HepG2 (cell line): ENCODE measurements around the gene LINGO3. TPM values are rescaled to one million over a fixed set of nuclear protein-coding genes. Genes with fewer than 3 reads are reported as not detected.

ENCODE experiments used
- ARHGAP35 ChIP-seq: sonication (generic); formaldehyde crosslinking; IDR thresholded peaks from 2 replicates; pipeline ENCODE4 v1.9.0; 2022; ENCODE audit warnings: mild to moderate bottlenecking, inconsistent platforms, moderate library complexity, missing genetic modification reagents, borderline replicate concordance
- ASH2L ChIP-seq: fragments of 300-600, 200-600 bp; sonication (generic); IDR thresholded peaks from 2 replicates; pipeline ENCODE4 v1.7.0; 2017; ENCODE audit warnings: low read depth, mild to moderate bottlenecking, moderate library complexity, mixed read lengths, low read length; ENCODE audit not compliant: insufficient read length
- CEBPG ChIP-seq: IDR thresholded peaks from 2 replicates; pipeline ENCODE4 v1.6.1; 2016
- FIP1L1 ChIP-seq: fragments of 200-400 bp; formaldehyde crosslinking; IDR thresholded peaks from 2 replicates; pipeline ENCODE4 v1.6.1; 2018; ENCODE audit warnings: low read depth, mild to moderate bottlenecking, low read length, moderate library complexity, borderline replicate concordance; ENCODE audit not compliant: insufficient read depth
- FOXC1 ChIP-seq: sonication (generic); formaldehyde crosslinking; IDR thresholded peaks from 2 replicates; pipeline ENCODE4 v1.8.0; 2022; ENCODE audit warnings: mild to moderate bottlenecking, missing genetic modification reagents, borderline replicate concordance
- JUNB ChIP-seq: sonication (generic); formaldehyde crosslinking; IDR thresholded peaks from 2 replicates; pipeline ENCODE4 v1.8.0; 2022; ENCODE audit warnings: missing genetic modification reagents, mild to moderate bottlenecking, borderline replicate concordance
- NFE2L1 ChIP-seq: sonication (generic); formaldehyde crosslinking; IDR thresholded peaks from 2 replicates; pipeline ENCODE4 v1.4.0; 2020; ENCODE audit warnings: missing genetic modification reagents, mild to moderate bottlenecking, borderline replicate concordance
- NFRKB ChIP-seq: fragments of 450-650 bp; IDR thresholded peaks from 2 replicates; pipeline ENCODE4 v1.6.1; 2017
- SRSF1 ChIP-seq: fragments of 200-400 bp; formaldehyde crosslinking; optimal IDR thresholded peaks from 2 replicates; pipeline ENCODE3; 2017; ENCODE audit warnings: mild to moderate bottlenecking, low read depth, low read length, moderate library complexity
- TMF1 ChIP-seq: sonication (generic); formaldehyde crosslinking; IDR thresholded peaks from 2 replicates; pipeline ENCODE4 v1.8.1; 2022; ENCODE audit warnings: low read depth, missing genetic modification reagents
- ZEB1 ChIP-seq: IDR thresholded peaks from 2 replicates; pipeline ENCODE4 v1.6.1; 2012; ENCODE audit warnings: mild to moderate bottlenecking, low read depth, inconsistent platforms; ENCODE audit not compliant: insufficient replicate concordance
- ZNF124 ChIP-seq: sonication (generic); formaldehyde crosslinking; IDR thresholded peaks from 2 replicates; pipeline ENCODE4 v1.4.0; 2020; ENCODE audit warnings: missing genetic modification reagents
- ZNF367 ChIP-seq: sonication (generic); formaldehyde crosslinking; IDR thresholded peaks from 2 replicates; pipeline ENCODE4 v1.4.0; 2020; ENCODE audit warnings: missing genetic modification reagents, borderline replicate concordance
- ZNF432 ChIP-seq: sonication (generic); formaldehyde crosslinking; IDR thresholded peaks from 2 replicates; pipeline ENCODE4 v1.5.0; 2020; ENCODE audit warnings: missing genetic modification reagents, mild to moderate bottlenecking, borderline replicate concordance
- ZNF567 ChIP-seq: sonication (generic); formaldehyde crosslinking; IDR thresholded peaks from 2 replicates; pipeline ENCODE4 v1.8.1; 2023; ENCODE audit warnings: mild to moderate bottlenecking, missing genetic modification reagents, borderline replicate concordance
- ZNF709 ChIP-seq: sonication (generic); formaldehyde crosslinking; IDR thresholded peaks from 2 replicates; pipeline ENCODE4 v1.5.0; 2020; ENCODE audit warnings: mild to moderate bottlenecking, missing genetic modification reagents
- ZSCAN25 ChIP-seq: sonication (generic); formaldehyde crosslinking; IDR thresholded peaks from 2 replicates; pipeline ENCODE4 v1.8.0; 2022; ENCODE audit warnings: mild to moderate bottlenecking, missing genetic modification reagents
- polyA plus RNA-seq, 8 experiments: library from polyadenylated mRNA; depleted of rRNA in 3 of 8; stranded (reverse) in 7 of 8; unstranded in 1 of 8; fragments of >200 nt; fragmentation: Illumina TruSeq in 4 of 8; extraction: Trizol in 4 of 8; gene quantifications; 2 replicates each; pipeline versions ENCODE4 v1.2.1 to v1.2.3, GENCODE V29; 2011 to 2016; ENCODE audit warnings: low read depth in 4 of 8, missing spikeins in 1 of 8, mixed read lengths in 1 of 8; ENCODE audit not compliant: insufficient read depth in 1 of 8
- total RNA-seq, 5 experiments: library from RNA; depleted of rRNA; stranded (reverse); fragments of >200 nt; fragmentation: Illumina TruSeq; extraction: Trizol; gene quantifications; 2 replicates each; pipeline ENCODE4 v1.2.3, GENCODE V29; 2016; ENCODE audit warnings: low read depth in 1 of 5
- TF ChIP-seq, protein P1 (sequence below): sonication (generic); formaldehyde crosslinking; IDR thresholded peaks from 2 replicates; pipeline ENCODE4 v1.5.0; 2020; ENCODE audit warnings: mild to moderate bottlenecking, missing genetic modification reagents, borderline replicate concordance
- TF ChIP-seq, protein P2 (sequence below): sonication (generic); formaldehyde crosslinking; IDR thresholded peaks from 2 replicates; pipeline ENCODE4 v1.4.0; 2020; ENCODE audit warnings: missing genetic modification reagents

LINGO3 gene
- total and polyA plus RNA-seq, 2 of the 13 experiments (the other 11 are each of a cell fraction or from before 2014, with no cell fraction given) = not detected

DNA sequence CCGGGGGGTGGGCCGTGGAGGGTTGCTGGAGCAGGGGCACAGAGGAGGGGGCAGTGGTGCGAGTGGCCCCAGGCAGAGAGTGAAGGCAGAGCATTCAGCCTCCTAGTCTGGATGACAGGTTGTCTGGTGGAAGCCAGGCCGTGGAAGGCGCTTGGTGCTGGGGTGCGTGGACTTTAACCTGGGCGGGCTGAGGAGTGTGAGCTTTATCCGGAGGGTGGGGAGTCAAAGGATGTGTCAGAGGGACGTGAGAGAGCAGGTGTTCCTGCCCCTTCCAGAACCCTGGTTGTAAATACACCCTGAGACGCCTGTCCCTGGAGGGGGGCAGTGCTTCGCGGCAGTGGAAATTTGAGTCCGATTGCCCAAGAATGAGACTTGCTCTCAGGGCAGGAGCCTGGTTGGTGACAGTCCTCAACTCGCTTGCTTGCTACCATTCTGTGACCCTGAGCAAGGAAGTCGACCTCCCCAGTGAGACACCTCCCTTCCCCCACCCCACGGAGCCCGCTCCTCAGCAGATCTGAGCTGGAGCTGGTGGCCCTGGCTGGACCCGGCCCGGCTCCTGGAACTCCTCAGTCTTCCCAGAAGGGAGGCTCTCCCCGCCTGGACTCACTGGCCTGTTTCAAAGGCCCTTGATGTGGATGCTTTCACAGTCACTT, 22.8 kb upstream of the LINGO3 start (continued):
- TF ChIP-seq ARHGAP35 (CRISPR knock-in tag) = no peak
- no peak for TF ChIP-seq ASH2L
- TF ChIP-seq FIP1L1 = no peak
- no peak for TF ChIP-seq ZNF432 (CRISPR knock-in tag)
- no peak for TF ChIP-seq NFRKB
- TF ChIP-seq CEBPG = peak; percentile 81
- TF ChIP-seq ZNF709 = no peak
- TF ChIP-seq ZSCAN25 (CRISPR knock-in tag) = peak; percentile 38; the same call in 1 of the 2 replicates
- TF ChIP-seq FOXC1 (CRISPR knock-in tag) = 0 out of 2 replicates have a peak, but pooled peaks have one; percentile 52
- TF ChIP-seq NFE2L1 (CRISPR knock-in tag) = no peak
- TF ChIP-seq TMF1 (CRISPR knock-in tag) = no peak
- 0 out of 2 replicates have a peak, but pooled peaks have one; percentile 63 for TF ChIP-seq ZNF124
- TF ChIP-seq SRSF1 = no peak
- no peak for TF ChIP-seq JUNB (CRISPR knock-in tag)
- peak; percentile 47 for TF ChIP-seq ZEB1
- TF ChIP-seq ZNF567 (CRISPR knock-in tag) = 0 out of 2 replicates have a peak, but pooled peaks have one; percentile 22
- TF ChIP-seq, protein P1, sequence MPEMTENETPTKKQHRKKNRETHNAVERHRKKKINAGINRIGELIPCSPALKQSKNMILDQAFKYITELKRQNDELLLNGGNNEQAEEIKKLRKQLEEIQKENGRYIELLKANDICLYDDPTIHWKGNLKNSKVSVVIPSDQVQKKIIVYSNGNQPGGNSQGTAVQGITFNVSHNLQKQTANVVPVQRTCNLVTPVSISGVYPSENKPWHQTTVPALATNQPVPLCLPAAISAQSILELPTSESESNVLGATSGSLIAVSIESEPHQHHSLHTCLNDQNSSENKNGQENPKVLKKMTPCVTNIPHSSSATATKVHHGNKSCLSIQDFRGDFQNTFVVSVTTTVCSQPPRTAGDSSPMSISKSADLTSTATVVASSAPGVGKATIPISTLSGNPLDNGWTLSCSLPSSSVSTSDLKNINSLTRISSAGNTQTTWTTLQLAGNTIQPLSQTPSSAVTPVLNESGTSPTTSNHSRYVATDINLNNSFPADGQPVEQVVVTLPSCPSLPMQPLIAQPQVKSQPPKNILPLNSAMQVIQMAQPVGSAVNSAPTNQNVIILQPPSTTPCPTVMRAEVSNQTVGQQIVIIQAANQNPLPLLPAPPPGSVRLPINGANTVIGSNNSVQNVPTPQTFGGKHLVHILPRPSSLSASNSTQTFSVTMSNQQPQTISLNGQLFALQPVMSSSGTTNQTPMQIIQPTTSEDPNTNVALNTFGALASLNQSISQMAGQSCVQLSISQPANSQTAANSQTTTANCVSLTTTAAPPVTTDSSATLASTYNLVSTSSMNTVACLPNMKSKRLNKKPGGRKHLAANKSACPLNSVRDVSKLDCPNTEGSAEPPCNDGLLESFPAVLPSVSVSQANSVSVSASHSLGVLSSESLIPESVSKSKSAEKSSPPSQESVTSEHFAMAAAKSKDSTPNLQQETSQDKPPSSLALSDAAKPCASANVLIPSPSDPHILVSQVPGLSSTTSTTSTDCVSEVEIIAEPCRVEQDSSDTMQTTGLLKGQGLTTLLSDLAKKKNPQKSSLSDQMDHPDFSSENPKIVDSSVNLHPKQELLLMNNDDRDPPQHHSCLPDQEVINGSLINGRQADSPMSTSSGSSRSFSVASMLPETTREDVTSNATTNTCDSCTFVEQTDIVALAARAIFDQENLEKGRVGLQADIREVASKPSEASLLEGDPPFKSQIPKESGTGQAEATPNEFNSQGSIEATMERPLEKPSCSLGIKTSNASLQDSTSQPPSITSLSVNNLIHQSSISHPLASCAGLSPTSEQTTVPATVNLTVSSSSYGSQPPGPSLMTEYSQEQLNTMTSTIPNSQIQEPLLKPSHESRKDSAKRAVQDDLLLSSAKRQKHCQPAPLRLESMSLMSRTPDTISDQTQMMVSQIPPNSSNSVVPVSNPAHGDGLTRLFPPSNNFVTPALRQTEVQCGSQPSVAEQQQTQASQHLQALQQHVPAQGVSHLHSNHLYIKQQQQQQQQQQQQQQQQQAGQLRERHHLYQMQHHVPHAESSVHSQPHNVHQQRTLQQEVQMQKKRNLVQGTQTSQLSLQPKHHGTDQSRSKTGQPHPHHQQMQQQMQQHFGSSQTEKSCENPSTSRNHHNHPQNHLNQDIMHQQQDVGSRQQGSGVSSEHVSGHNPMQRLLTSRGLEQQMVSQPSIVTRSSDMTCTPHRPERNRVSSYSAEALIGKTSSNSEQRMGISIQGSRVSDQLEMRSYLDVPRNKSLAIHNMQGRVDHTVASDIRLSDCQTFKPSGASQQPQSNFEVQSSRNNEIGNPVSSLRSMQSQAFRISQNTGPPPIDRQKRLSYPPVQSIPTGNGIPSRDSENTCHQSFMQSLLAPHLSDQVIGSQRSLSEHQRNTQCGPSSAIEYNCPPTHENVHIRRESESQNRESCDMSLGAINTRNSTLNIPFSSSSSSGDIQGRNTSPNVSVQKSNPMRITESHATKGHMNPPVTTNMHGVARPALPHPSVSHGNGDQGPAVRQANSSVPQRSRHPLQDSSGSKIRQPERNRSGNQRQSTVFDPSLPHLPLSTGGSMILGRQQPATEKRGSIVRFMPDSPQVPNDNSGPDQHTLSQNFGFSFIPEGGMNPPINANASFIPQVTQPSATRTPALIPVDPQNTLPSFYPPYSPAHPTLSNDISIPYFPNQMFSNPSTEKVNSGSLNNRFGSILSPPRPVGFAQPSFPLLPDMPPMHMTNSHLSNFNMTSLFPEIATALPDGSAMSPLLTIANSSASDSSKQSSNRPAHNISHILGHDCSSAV (CRISPR knock-in tag) = no peak
- TF ChIP-seq ZNF367 (CRISPR knock-in tag) = no peak
- TF ChIP-seq, protein P2, sequence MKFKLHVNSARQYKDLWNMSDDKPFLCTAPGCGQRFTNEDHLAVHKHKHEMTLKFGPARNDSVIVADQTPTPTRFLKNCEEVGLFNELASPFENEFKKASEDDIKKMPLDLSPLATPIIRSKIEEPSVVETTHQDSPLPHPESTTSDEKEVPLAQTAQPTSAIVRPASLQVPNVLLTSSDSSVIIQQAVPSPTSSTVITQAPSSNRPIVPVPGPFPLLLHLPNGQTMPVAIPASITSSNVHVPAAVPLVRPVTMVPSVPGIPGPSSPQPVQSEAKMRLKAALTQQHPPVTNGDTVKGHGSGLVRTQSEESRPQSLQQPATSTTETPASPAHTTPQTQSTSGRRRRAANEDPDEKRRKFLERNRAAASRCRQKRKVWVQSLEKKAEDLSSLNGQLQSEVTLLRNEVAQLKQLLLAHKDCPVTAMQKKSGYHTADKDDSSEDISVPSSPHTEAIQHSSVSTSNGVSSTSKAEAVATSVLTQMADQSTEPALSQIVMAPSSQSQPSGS (CRISPR knock-in tag) = no peak
